Right hindlimb (tissue), 1 donor: ENCODE measurements around the gene CFAP45.
A peak's percentile ranks its signal among the peaks of the same experiment; 100 is the strongest.
"Not testable (repeated sequence)": the region's sequence is repeated elsewhere in the genome, so short reads cannot be mapped to it uniquely, and the experiment has no call there.

Experiments used
- DNase-seq: peaks from one replicate; pipeline ENCODE4 v3.0.0-alpha.2; 2018

CFAP45 gene

GRCh38 chr1:159900755-159901360, 893 bp upstream of the CFAP45 start:
- no peak for DNase-seq

GRCh38 chr1:159899634-159900033, 331 bp downstream of the CFAP45 start:
- not testable (repeated sequence) for DNase-seq

- DNase-seq, result no peak
Observed at GRCh38 chr1:159898527-159898926, 1.4 kb downstream of the CFAP45 start.

GRCh38 chr1:159897962-159898361, 2.0 kb downstream of the CFAP45 start:
- no peak for DNase-seq

- no peak for DNase-seq
Observed at GRCh38 chr1:159896546-159896930, 3.4 kb downstream of the CFAP45 start.

GRCh38 chr1:159895836-159896545, 4.0 kb downstream of the CFAP45 start:
- DNase-seq, result peak; percentile 49

- DNase-seq, result no peak
Observed at GRCh38 chr1:159895286-159895685, 4.7 kb downstream of the CFAP45 start.

- no peak for DNase-seq
Observed at GRCh38 chr1:159892944-159893343, 7.0 kb downstream of the CFAP45 start.

- DNase-seq, result peak; percentile 80
Observed at GRCh38 chr1:159891275-159892157, 8.4 kb downstream of the CFAP45 start.

- DNase-seq, result no peak
Observed at GRCh38 chr1:159890390-159890789, 9.6 kb downstream of the CFAP45 start.

GRCh38 chr1:159889821-159890252, 10.1 kb downstream of the CFAP45 start:
- peak; percentile 58 for DNase-seq

GRCh38 chr1:159889202-159889601, 10.8 kb downstream of the CFAP45 start:
- DNase-seq, result no peak

GRCh38 chr1:159884296-159884695, 15.7 kb downstream of the CFAP45 start:
- no peak for DNase-seq

- DNase-seq, result no peak
Observed at GRCh38 chr1:159883134-159883533, 16.8 kb downstream of the CFAP45 start.

- DNase-seq, result no peak
Observed at GRCh38 chr1:159882527-159882862, 17.5 kb downstream of the CFAP45 start.

- DNase-seq, result peak; percentile 38
Observed at GRCh38 chr1:159881622-159882526, 18.1 kb downstream of the CFAP45 start.

GRCh38 chr1:159880430-159880829, 19.5 kb downstream of the CFAP45 start:
- DNase-seq, result no peak

- DNase-seq, result no peak
Observed at GRCh38 chr1:159879977-159880376, 20.0 kb downstream of the CFAP45 start.

- no peak for DNase-seq
Observed at GRCh38 chr1:159879136-159879535, 20.8 kb downstream of the CFAP45 start.

- DNase-seq, result no peak
Observed at GRCh38 chr1:159877695-159878444, 22.1 kb downstream of the CFAP45 start.

- DNase-seq, result no peak
Observed at GRCh38 chr1:159873530-159874143, 26.3 kb downstream of the CFAP45 start.
